ENCODE data around the gene OSCAR. TPM values are rescaled to one million over a fixed set of nuclear protein-coding genes. Genes with fewer than 3 reads are reported as not detected.

Gene OSCAR
- total RNA-seq: 0.19 TPM in 1 of 2 replicates, not detected in the other

GRCh38 chr19:54100561-54100960 lies at the start of gene OSCAR:
Gene OSCAR (minus strand): TSS chr19:54100803. CDS start chr19:54100792, 11 bp downstream.

GRCh38 chr19:54137699-54138488 lies 37.3 kb upstream of the OSCAR start, which contains the start of gene CNOT3:
Gene CNOT3 (plus strand): TSS chr19:54137762. CDS start chr19:54142979, 5,217 bp downstream.

GRCh38 chr19:54115109-54116063 lies 14.8 kb upstream of the OSCAR start, which contains the start of the genes PRPF31 and TFPT:
Gene PRPF31 (plus strand): TSS chr19:54115754. CDS start chr19:54118279, 2,525 bp downstream.
Gene TFPT (minus strand): TSS chr19:54115657. CDS start chr19:54115269, 388 bp downstream.

GRCh38 chr19:54102421-54103169 lies 2.0 kb upstream of the OSCAR start, which contains the start of gene NDUFA3:
Gene NDUFA3 (plus strand): TSS chr19:54102855. CDS start chr19:54102879, 24 bp downstream.

GRCh38 chr19:54081032-54081431 lies 19.6 kb downstream of the OSCAR start, which contains the start of gene TARM1:
Gene TARM1 (minus strand): TSS chr19:54081365. CDS start chr19:54081340, 25 bp downstream.

GRCh38 chr19:54063350-54064116 lies 37.1 kb downstream of the OSCAR start, which contains the start of gene VSTM1:
Gene VSTM1 (minus strand): TSS chr19:54063897. CDS start chr19:54063777, 120 bp downstream.

Other genes starting within 250 kb of the OSCAR start
- gene MYADM, start 232.9 kb downstream of the OSCAR start, total RNA-seq: 7.6 and 14.1 TPM in 2 replicates
- 0.09 TPM in 1 of 2 replicates, not detected in the other for gene PRKCG, start 218.6 kb downstream of the OSCAR start, total RNA-seq
- gene CACNG7, start 191.5 kb downstream of the OSCAR start, total RNA-seq: 0.18 and 0.38 TPM in 2 replicates
- gene CACNG8, start 137.9 kb downstream of the OSCAR start, total RNA-seq: 1.7 and 3.6 TPM in 2 replicates
- gene CACNG6, start 109.2 kb downstream of the OSCAR start, total RNA-seq: 1.6 and 3.3 TPM in 2 replicates
- gene VSTM1, start 36.9 kb downstream of the OSCAR start, total RNA-seq: not detected in 2 replicates
- not detected in 2 replicates for gene TARM1, start 19.4 kb downstream of the OSCAR start, total RNA-seq
- 15.0 and 18.3 TPM in 2 replicates for gene NDUFA3, start 2.1 kb upstream of the OSCAR start, total RNA-seq
- gene TFPT, start 14.9 kb upstream of the OSCAR start, total RNA-seq: 23.1 and 28.9 TPM in 2 replicates
- 68.6 and 74.4 TPM in 2 replicates for gene PRPF31, start 15.0 kb upstream of the OSCAR start, total RNA-seq
- 11.3 and 11.4 TPM in 2 replicates for gene CNOT3, start 37.0 kb upstream of the OSCAR start, total RNA-seq
- 6.9 and 7.9 TPM in 2 replicates for gene LENG1, start 58.9 kb upstream of the OSCAR start, total RNA-seq
- not detected in 2 replicates for gene TMC4, start 72.4 kb upstream of the OSCAR start, total RNA-seq
- 38.2 and 50.6 TPM in 2 replicates for gene MBOAT7, start 88.8 kb upstream of the OSCAR start, total RNA-seq
- 38.1 and 44.1 TPM in 2 replicates for gene TSEN34, start 90.5 kb upstream of the OSCAR start, total RNA-seq
- 2,394 and 3,413 TPM in 2 replicates for gene RPS9, start 100.1 kb upstream of the OSCAR start, total RNA-seq
- gene LILRB3, start 122.2 kb upstream of the OSCAR start, total RNA-seq: not detected in 2 replicates
- not detected in 2 replicates for gene LILRA6, start 142.0 kb upstream of the OSCAR start, total RNA-seq
- not detected in 2 replicates for gene LILRB5, start 156.5 kb upstream of the OSCAR start, total RNA-seq
- gene LILRB2, start 180.3 kb upstream of the OSCAR start, total RNA-seq: not detected in 2 replicates
- not detected in 2 replicates for gene LILRA5, start 212.4 kb upstream of the OSCAR start, total RNA-seq
- not detected in 2 replicates for gene LILRA4, start 238.4 kb upstream of the OSCAR start, total RNA-seq